GM23338 (cell line): Measurements from ENCODE around the gene CD302. TPM values are rescaled to one million over a fixed set of nuclear protein-coding genes. Genes with fewer than 3 reads are reported as not detected.
A peak's percentile ranks its signal among the peaks of the same experiment; 100 is the strongest.

ENCODE experiments used
- ATAC-seq: fragments of 200-7000 bp; cut with Tn5 transposase; 3 replicates; pipeline ENCODE4 v1.9.1; 2020
- DNase-seq: peaks from one replicate; pipeline ENCODE4 v3.0.0-alpha.2; 2015; ENCODE audit warnings: low spot score
- H2AFZ ChIP-seq: fragments of 200-600 bp; sonication (generic); 2 replicates; pipeline ENCODE4 v1.8.0; 2016; ENCODE audit warnings: antibody characterized with exemption, mild to moderate bottlenecking, moderate library complexity
- H3F3A ChIP-seq: fragments of 200-600 bp; sonication (generic); replicated peaks from 2 replicates; pipeline ENCODE4 v1.8.0; 2017; ENCODE audit warnings: antibody characterized with exemption, mixed run types, low read depth
- H3K27ac ChIP-seq: fragments of 200-600 bp; sonication (generic); 2 replicates; pipeline ENCODE4 v1.6.1; 2016; ENCODE audit warnings: low read depth
- H3K27me3 ChIP-seq: fragments of 200-600 bp; sonication (generic); 2 replicates; pipeline ENCODE4 v1.8.0; 2016; ENCODE audit warnings: mild to moderate bottlenecking, mixed run types, moderate library complexity; ENCODE audit not compliant: insufficient read depth
- H3K36me3 ChIP-seq: fragments of 200-600 bp; sonication (generic); 2 replicates; pipeline ENCODE4 v1.8.0; 2016; ENCODE audit warnings: mild to moderate bottlenecking; ENCODE audit not compliant: insufficient read depth
- H3K4me1 ChIP-seq: fragments of 200-600 bp; sonication (generic); 2 replicates; pipeline ENCODE4 v1.8.0; 2016; ENCODE audit warnings: mild to moderate bottlenecking, moderate library complexity; ENCODE audit not compliant: insufficient read depth
- H3K4me2 ChIP-seq: fragments of 200-600 bp; sonication (generic); 2 replicates; pipeline ENCODE4 v1.7.1; 2017; ENCODE audit warnings: mixed run types
- H3K4me3 ChIP-seq: fragments of 200-600 bp; sonication (generic); 2 replicates; pipeline ENCODE4 v1.6.1; 2016; ENCODE audit warnings: mixed run types
- H3K79me2 ChIP-seq: fragments of 200-600 bp; sonication (generic); replicated peaks from 2 replicates; pipeline ENCODE4 v1.8.0; 2017; ENCODE audit warnings: mild to moderate bottlenecking; ENCODE audit not compliant: insufficient read depth
- H3K9me2 ChIP-seq: fragments of 200-600 bp; sonication (generic); 2 replicates; pipeline ENCODE4 v1.8.0; 2017; ENCODE audit not compliant: insufficient read depth
- H4K20me1 ChIP-seq: fragments of 200-600 bp; sonication (generic); replicated peaks from 2 replicates; pipeline ENCODE4 v1.8.0; 2017; ENCODE audit warnings: mild to moderate bottlenecking; ENCODE audit not compliant: insufficient read depth
- H3K27ac Mint-ChIP-seq: 2 replicates; pipeline ENCODE4 v1.8.0; 2020; ENCODE audit warnings: inconsistent platforms, mild to moderate bottlenecking, moderate library complexity, mixed read lengths
- H3K27me3 Mint-ChIP-seq: 3 replicates; pipeline ENCODE4 v1.8.0; 2022; ENCODE audit warnings: low read depth, mild to moderate bottlenecking, moderate library complexity, mixed read lengths, inconsistent platforms; ENCODE audit not compliant: insufficient read depth, poor library complexity
- H3K36me3 Mint-ChIP-seq: 3 replicates; pipeline ENCODE4 v1.8.0; 2021; ENCODE audit warnings: low read depth, mild to moderate bottlenecking, inconsistent platforms, moderate library complexity, mixed read lengths
- H3K4me1 Mint-ChIP-seq: 3 replicates; pipeline ENCODE4 v1.8.0; 2020; ENCODE audit warnings: mild to moderate bottlenecking, inconsistent platforms, mixed read lengths
- H3K4me3 Mint-ChIP-seq: 3 replicates; pipeline ENCODE4 v1.8.0; 2021; ENCODE audit warnings: moderate library complexity, mild to moderate bottlenecking, inconsistent platforms, mixed read lengths
- H3K9me3 Mint-ChIP-seq: 3 replicates; pipeline ENCODE4 v1.8.0; 2020; ENCODE audit warnings: moderate library complexity, mild to moderate bottlenecking, inconsistent platforms, mixed read lengths
- CREB1 ChIP-seq: fragments of 250-450 bp; sonication (Bioruptor Pico); IDR thresholded peaks from 2 replicates; pipeline ENCODE4 v1.5.0; 2020; ENCODE audit warnings: low read depth, mild to moderate bottlenecking, moderate library complexity
- EZH2 ChIP-seq: fragments of 200-600 bp; sonication (generic); IDR thresholded peaks from one replicate; pipeline ENCODE4 v1.8.0; 2017; ENCODE audit warnings: antibody characterized with exemption, mild to moderate bottlenecking, low read depth; ENCODE audit not compliant: unreplicated experiment
- EZH2phosphoT487 ChIP-seq: fragments of 200-600 bp; sonication (generic); IDR thresholded peaks from one replicate; pipeline ENCODE4 v1.8.1; 2018; ENCODE audit warnings: antibody characterized with exemption; ENCODE audit not compliant: unreplicated experiment
- JUNB ChIP-seq: IDR thresholded peaks from one replicate; pipeline ENCODE4 v1.6.1; 2016; ENCODE audit warnings: antibody characterized with exemption; ENCODE audit not compliant: unreplicated experiment
- NANOG ChIP-seq: IDR thresholded peaks from 2 replicates; pipeline ENCODE4 v1.6.1; 2016; ENCODE audit warnings: antibody characterized with exemption, borderline replicate concordance
- POLR2AphosphoS5 ChIP-seq: IDR thresholded peaks from 2 replicates; pipeline ENCODE4 v1.6.1; 2016; ENCODE audit warnings: antibody characterized with exemption, low read depth
- STAT1 ChIP-seq: IDR thresholded peaks from one replicate; pipeline ENCODE4 v1.6.1; 2016; ENCODE audit warnings: antibody characterized with exemption; ENCODE audit not compliant: unreplicated experiment
- ZNF114 ChIP-seq: fragments of 250-450 bp; sonication (Bioruptor Pico); IDR thresholded peaks from 2 replicates; pipeline ENCODE4 v1.5.0; 2020; ENCODE audit warnings: mild to moderate bottlenecking, moderate library complexity
- ZNF331 ChIP-seq: fragments of 250-450 bp; sonication (Bioruptor Pico); IDR thresholded peaks from 2 replicates; pipeline ENCODE4 v1.5.0; 2020; ENCODE audit warnings: low read depth, mild to moderate bottlenecking, moderate library complexity
- polyA plus RNA-seq: library from polyadenylated mRNA; unstranded; fragments of >200 nt; fragmentation: Nextera tagmentation; extraction: Ambion mirVana; gene quantifications from 2 replicates; pipeline ENCODE4 v1.2.1, GENCODE V29; 2016
- total RNA-seq: library from RNA; depleted of rRNA; stranded (reverse); fragments of >200 nt; shearing (Covaris generic); gene quantifications from 2 replicates; pipeline ENCODE4 v1.2.3, GENCODE V29; 2014
- TF ChIP-seq, protein P1 (sequence below): IDR thresholded peaks from 2 replicates; pipeline ENCODE4 v1.6.1; 2016; ENCODE audit warnings: antibody characterized with exemption
- TF ChIP-seq, protein P2 (sequence below): fragments of 250-450 bp; sonication (Bioruptor Pico); IDR thresholded peaks from 2 replicates; pipeline ENCODE4 v1.5.0; 2020; ENCODE audit warnings: mild to moderate bottlenecking, moderate library complexity
- TF ChIP-seq, protein P3 (sequence below): IDR thresholded peaks from one replicate; pipeline ENCODE4 v1.6.1; 2018; ENCODE audit warnings: antibody characterized with exemption; ENCODE audit not compliant: unreplicated experiment

The CD302 gene
- total and polyA plus RNA-seq, 2 experiments from 2014 or later = 1.6 to 1.9 TPM

DNA sequence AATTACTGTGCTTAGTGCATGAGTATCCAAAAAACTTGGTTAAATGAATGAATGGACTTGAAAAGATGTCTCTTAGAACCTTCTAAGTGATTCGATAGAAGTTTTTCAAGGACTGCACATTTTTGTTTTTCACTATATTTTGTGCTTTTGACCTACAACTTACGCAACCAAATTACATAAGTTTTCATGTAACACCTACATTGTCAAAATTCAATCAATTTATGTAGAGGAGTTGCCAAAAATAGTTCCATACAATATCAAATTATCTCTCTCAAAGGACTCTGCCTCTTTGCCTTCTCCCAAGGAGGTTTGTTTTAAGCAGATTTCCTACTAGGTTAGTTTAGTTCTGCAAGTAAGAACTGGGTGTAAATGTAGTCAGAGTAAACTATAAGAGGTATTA lies 75.4 kb downstream of the CD302 start:
- Mint-ChIP-seq H3K27me3 (peaks cover 7% of the 10 kb centered on the region), H3K4me1 (peaks cover 18% of the 10 kb centered on the region), H3K27ac (no peak overlapping the region), H3K4me3 (no peak overlapping the region), H3K9me3 (peaks cover 11% of the 10 kb centered on the region; the same call in 2 of the 3 replicates), H3K36me3 (peaks cover 78% of the 10 kb centered on the region)
- no peak overlapping the region for H2AFZ ChIP-seq
- ATAC-seq (no peak), DNase-seq (no peak)
- H3K4me3 ChIP-seq = no peak overlapping the region
- H3K36me3 ChIP-seq = no peaks in the 10 kb centered on the region
- H3F3A ChIP-seq = no peaks in the 10 kb centered on the region; the same call in 1 of the 2 replicates
- H3K79me2 ChIP-seq = peaks cover 100% of the 10 kb centered on the region
- H3K27me3 ChIP-seq = no peaks in the 10 kb centered on the region
- H3K9me2 ChIP-seq = no peaks in the 10 kb centered on the region
- H4K20me1 ChIP-seq = peaks cover 74% of the 10 kb centered on the region
- no peak overlapping the region for H3K4me2 ChIP-seq
- TF ChIP-seq JUNB = no peak
- no peak overlapping the region for H3K27ac ChIP-seq
- no peaks in the 10 kb centered on the region; the same call in 1 of the 2 replicates for H3K4me1 ChIP-seq

DNA sequence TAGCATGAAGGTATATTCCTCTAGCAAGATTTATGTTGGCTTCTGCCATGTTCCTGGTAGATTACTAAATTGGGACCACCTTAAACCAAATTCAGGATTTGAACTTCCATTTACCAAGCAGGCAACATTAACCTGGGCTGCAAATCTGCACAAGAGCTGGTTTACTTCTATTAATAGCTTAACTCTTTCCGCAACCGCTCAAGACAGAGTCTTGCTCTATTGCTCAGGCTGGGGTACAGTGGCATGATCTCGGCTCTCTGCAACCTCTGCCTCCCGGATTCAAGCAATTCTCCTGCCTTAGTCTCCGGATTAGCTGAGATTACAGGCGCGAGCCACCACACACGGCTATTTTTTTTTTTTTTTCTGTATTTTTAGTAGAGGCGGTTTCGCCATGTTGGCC lies 77.3 kb downstream of the CD302 start:
- no peaks in the 10 kb centered on the region; the same call in 1 of the 2 replicates for H3K36me3 ChIP-seq
- H3K4me1 ChIP-seq = peaks cover under 1% of the 10 kb centered on the region; the same call in 1 of the 2 replicates
- H3F3A ChIP-seq = no peaks in the 10 kb centered on the region; the same call in 1 of the 2 replicates
- Mint-ChIP-seq H3K4me3 (no peak overlapping the region), H3K36me3 (peaks cover 82% of the 10 kb centered on the region), H3K27ac (no peak overlapping the region), H3K4me1 (peaks cover 27% of the 10 kb centered on the region), H3K27me3 (peaks cover 9% of the 10 kb centered on the region), H3K9me3 (peaks cover 11% of the 10 kb centered on the region; the same call in 2 of the 3 replicates)
- H3K27ac ChIP-seq = peak overlapping the region; percentile 33; the same call in 1 of the 2 replicates
- H4K20me1 ChIP-seq = peaks cover 79% of the 10 kb centered on the region
- no peak overlapping the region for H3K4me2 ChIP-seq
- DNase-seq = no peak
- no peaks in the 10 kb centered on the region for H3K9me2 ChIP-seq
- no peak overlapping the region for H2AFZ ChIP-seq
- H3K79me2 ChIP-seq = peaks cover 100% of the 10 kb centered on the region
- no peak overlapping the region for H3K4me3 ChIP-seq
- H3K27me3 ChIP-seq = no peaks in the 10 kb centered on the region
- ATAC-seq = no peak
- no peak for TF ChIP-seq ZNF331 (CRISPR knock-in tag)
- TF ChIP-seq POLR2AphosphoS5 = no peak
- TF ChIP-seq, protein P1, sequence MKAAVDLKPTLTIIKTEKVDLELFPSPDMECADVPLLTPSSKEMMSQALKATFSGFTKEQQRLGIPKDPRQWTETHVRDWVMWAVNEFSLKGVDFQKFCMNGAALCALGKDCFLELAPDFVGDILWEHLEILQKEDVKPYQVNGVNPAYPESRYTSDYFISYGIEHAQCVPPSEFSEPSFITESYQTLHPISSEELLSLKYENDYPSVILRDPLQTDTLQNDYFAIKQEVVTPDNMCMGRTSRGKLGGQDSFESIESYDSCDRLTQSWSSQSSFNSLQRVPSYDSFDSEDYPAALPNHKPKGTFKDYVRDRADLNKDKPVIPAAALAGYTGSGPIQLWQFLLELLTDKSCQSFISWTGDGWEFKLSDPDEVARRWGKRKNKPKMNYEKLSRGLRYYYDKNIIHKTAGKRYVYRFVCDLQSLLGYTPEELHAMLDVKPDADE = no peak
- TF ChIP-seq, protein P2, sequence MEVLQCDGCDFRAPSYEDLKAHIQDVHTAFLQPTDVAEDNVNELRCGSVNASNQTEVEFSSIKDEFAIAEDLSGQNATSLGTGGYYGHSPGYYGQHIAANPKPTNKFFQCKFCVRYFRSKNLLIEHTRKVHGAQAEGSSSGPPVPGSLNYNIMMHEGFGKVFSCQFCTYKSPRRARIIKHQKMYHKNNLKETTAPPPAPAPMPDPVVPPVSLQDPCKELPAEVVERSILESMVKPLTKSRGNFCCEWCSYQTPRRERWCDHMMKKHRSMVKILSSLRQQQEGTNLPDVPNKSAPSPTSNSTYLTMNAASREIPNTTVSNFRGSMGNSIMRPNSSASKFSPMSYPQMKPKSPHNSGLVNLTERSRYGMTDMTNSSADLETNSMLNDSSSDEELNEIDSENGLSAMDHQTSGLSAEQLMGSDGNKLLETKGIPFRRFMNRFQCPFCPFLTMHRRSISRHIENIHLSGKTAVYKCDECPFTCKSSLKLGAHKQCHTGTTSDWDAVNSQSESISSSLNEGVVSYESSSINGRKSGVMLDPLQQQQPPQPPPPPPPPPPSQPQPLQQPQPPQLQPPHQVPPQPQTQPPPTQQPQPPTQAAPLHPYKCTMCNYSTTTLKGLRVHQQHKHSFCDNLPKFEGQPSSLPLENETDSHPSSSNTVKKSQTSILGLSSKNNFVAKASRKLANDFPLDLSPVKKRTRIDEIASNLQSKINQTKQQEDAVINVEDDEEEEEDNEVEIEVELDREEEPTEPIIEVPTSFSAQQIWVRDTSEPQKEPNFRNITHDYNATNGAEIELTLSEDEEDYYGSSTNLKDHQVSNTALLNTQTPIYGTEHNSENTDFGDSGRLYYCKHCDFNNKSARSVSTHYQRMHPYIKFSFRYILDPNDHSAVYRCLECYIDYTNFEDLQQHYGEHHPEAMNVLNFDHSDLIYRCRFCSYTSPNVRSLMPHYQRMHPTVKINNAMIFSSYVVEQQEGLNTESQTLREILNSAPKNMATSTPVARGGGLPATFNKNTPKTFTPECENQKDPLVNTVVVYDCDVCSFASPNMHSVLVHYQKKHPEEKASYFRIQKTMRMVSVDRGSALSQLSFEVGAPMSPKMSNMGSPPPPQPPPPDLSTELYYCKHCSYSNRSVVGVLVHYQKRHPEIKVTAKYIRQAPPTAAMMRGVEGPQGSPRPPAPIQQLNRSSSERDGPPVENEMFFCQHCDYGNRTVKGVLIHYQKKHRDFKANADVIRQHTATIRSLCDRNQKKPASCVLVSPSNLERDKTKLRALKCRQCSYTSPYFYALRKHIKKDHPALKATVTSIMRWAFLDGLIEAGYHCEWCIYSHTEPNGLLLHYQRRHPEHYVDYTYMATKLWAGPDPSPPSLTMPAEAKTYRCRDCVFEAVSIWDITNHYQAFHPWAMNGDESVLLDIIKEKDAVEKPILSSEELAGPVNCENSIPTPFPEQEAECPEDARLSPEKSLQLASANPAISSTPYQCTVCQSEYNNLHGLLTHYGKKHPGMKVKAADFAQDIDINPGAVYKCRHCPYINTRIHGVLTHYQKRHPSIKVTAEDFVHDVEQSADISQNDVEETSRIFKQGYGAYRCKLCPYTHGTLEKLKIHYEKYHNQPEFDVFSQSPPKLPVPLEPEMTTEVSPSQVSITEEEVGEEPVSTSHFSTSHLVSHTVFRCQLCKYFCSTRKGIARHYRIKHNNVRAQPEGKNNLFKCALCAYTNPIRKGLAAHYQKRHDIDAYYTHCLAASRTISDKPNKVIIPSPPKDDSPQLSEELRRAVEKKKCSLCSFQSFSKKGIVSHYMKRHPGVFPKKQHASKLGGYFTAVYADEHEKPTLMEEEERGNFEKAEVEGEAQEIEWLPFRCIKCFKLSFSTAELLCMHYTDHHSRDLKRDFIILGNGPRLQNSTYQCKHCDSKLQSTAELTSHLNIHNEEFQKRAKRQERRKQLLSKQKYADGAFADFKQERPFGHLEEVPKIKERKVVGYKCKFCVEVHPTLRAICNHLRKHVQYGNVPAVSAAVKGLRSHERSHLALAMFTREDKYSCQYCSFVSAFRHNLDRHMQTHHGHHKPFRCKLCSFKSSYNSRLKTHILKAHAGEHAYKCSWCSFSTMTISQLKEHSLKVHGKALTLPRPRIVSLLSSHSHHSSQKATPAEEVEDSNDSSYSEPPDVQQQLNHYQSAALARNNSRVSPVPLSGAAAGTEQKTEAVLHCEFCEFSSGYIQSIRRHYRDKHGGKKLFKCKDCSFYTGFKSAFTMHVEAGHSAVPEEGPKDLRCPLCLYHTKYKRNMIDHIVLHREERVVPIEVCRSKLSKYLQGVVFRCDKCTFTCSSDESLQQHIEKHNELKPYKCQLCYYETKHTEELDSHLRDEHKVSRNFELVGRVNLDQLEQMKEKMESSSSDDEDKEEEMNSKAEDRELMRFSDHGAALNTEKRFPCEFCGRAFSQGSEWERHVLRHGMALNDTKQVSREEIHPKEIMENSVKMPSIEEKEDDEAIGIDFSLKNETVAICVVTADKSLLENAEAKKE = no peak
- no peak for TF ChIP-seq CREB1 (CRISPR knock-in tag)
- TF ChIP-seq NANOG = no peak
- TF ChIP-seq EZH2phosphoT487 = no peak
- no peak for TF ChIP-seq STAT1
- TF ChIP-seq, protein P3, sequence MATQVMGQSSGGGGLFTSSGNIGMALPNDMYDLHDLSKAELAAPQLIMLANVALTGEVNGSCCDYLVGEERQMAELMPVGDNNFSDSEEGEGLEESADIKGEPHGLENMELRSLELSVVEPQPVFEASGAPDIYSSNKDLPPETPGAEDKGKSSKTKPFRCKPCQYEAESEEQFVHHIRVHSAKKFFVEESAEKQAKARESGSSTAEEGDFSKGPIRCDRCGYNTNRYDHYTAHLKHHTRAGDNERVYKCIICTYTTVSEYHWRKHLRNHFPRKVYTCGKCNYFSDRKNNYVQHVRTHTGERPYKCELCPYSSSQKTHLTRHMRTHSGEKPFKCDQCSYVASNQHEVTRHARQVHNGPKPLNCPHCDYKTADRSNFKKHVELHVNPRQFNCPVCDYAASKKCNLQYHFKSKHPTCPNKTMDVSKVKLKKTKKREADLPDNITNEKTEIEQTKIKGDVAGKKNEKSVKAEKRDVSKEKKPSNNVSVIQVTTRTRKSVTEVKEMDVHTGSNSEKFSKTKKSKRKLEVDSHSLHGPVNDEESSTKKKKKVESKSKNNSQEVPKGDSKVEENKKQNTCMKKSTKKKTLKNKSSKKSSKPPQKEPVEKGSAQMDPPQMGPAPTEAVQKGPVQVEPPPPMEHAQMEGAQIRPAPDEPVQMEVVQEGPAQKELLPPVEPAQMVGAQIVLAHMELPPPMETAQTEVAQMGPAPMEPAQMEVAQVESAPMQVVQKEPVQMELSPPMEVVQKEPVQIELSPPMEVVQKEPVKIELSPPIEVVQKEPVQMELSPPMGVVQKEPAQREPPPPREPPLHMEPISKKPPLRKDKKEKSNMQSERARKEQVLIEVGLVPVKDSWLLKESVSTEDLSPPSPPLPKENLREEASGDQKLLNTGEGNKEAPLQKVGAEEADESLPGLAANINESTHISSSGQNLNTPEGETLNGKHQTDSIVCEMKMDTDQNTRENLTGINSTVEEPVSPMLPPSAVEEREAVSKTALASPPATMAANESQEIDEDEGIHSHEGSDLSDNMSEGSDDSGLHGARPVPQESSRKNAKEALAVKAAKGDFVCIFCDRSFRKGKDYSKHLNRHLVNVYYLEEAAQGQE = no peak
- no peak for TF ChIP-seq JUNB
- no peak for TF ChIP-seq ZNF114 (CRISPR knock-in tag)
- TF ChIP-seq EZH2 = no peak
